CD14-positive monocyte (primary cell): Measurements from ENCODE around the gene TMEM221. TPM values are rescaled to one million over a fixed set of nuclear protein-coding genes. Genes with fewer than 3 reads are reported as not detected.

Experiments
- DNase-seq, 3 donors: peaks; one replicate each; pipeline ENCODE4 v3.0.0-alpha.2; 2011 to 2022
- H2AFZ ChIP-seq: 2 replicates; pipeline ENCODE4 v1.6.0; 2012; ENCODE audit warnings: mild to moderate bottlenecking, low read depth, low read length, inconsistent platforms; ENCODE audit not compliant: insufficient read depth, poor library complexity, severe bottlenecking
- H3K27ac ChIP-seq, 2 donors: 1 replicate in 1 of 2; 2 replicates in 1 of 2; pipeline ENCODE4 v1.5.1; 2012 to 2013; ENCODE audit warnings: low read length in 2 of 2, control low read depth in 1 of 2, inconsistent platforms in 1 of 2, low read depth in 1 of 2, mild to moderate bottlenecking in 1 of 2
- H3K27me3 ChIP-seq, 2 donors: one replicate each; pipeline versions ENCODE4 v1.6.0 to v1.6.1; 2011 to 2013; ENCODE audit warnings: low read length in 2 of 2; ENCODE audit not compliant: control insufficient read depth in 2 of 2, insufficient read depth in 2 of 2
- H3K36me3 ChIP-seq, 2 donors: replicated peaks in 1 of 2; 1 replicate in 1 of 2; 2 replicates in 1 of 2; pipeline versions ENCODE4 v1.5.1 to v1.6.1; 2012 to 2013; ENCODE audit warnings: low read length in 2 of 2, control low read depth in 1 of 2, inconsistent platforms in 1 of 2, mild to moderate bottlenecking in 1 of 2; ENCODE audit not compliant: insufficient read depth in 2 of 2, control insufficient read depth in 1 of 2
- H3K4me1 ChIP-seq, 2 donors: 1 replicate in 1 of 2; 2 replicates in 1 of 2; pipeline versions ENCODE4 v1.5.1 to v1.6.1; 2012 to 2013; ENCODE audit warnings: low read length in 2 of 2, control low read depth in 1 of 2, inconsistent platforms in 1 of 2, mild to moderate bottlenecking in 1 of 2, moderate library complexity in 1 of 2; ENCODE audit not compliant: insufficient read depth in 2 of 2, control insufficient read depth in 1 of 2
- H3K4me2 ChIP-seq: replicated peaks from 2 replicates; pipeline ENCODE3; 2012; ENCODE audit warnings: low read length, moderate library complexity, mild to moderate bottlenecking; ENCODE audit not compliant: poor library complexity, severe bottlenecking; ENCODE audit errors: extremely low read depth
- H3K4me3 ChIP-seq, 3 experiments: fragments of 200-600 bp in 1 of 3; sonication (generic) in 1 of 3; replicated peaks in 1 of 3; 1 replicate in 2 of 3; 2 replicates in 1 of 3; pipeline ENCODE4 v1.5.1; 2011 to 2013; ENCODE audit warnings: low read length in 3 of 3, mild to moderate bottlenecking in 3 of 3, control low read depth in 2 of 3, low read depth in 2 of 3, inconsistent platforms in 1 of 3, moderate library complexity in 1 of 3
- H3K79me2 ChIP-seq: 2 replicates; pipeline ENCODE4 v1.6.0; 2012; ENCODE audit warnings: mild to moderate bottlenecking, control low read depth, inconsistent platforms, low read length, moderate library complexity; ENCODE audit not compliant: insufficient read depth
- H3K9ac ChIP-seq: 2 replicates; pipeline ENCODE4 v1.6.0; 2017; ENCODE audit warnings: low read length, mild to moderate bottlenecking; ENCODE audit not compliant: insufficient read depth, poor library complexity, severe bottlenecking
- H3K9me3 ChIP-seq, 2 donors: replicated peaks in 1 of 2; 1 replicate in 1 of 2; 2 replicates in 1 of 2; pipeline versions ENCODE4 v1.5.1 to v1.6.1; 2012 to 2013; ENCODE audit warnings: low read length in 2 of 2, control low read depth in 1 of 2; ENCODE audit not compliant: control insufficient read depth in 1 of 2, insufficient read depth in 1 of 2
- H4K20me1 ChIP-seq: 2 replicates; pipeline ENCODE4 v1.6.0; 2012; ENCODE audit warnings: mild to moderate bottlenecking, low read length, control low read depth, moderate library complexity; ENCODE audit not compliant: insufficient read depth
- H3K27ac Mint-ChIP-seq, 7 donors: one replicate each; pipeline ENCODE4 v1.8.0; 2020; ENCODE audit warnings: mild to moderate bottlenecking in 7 of 7, mixed read lengths in 7 of 7, moderate library complexity in 6 of 7, inconsistent platforms in 2 of 7
- H3K27me3 Mint-ChIP-seq, 3 donors: one replicate each; pipeline ENCODE4 v1.8.0; 2021 to 2022; ENCODE audit warnings: low read depth in 3 of 3, mild to moderate bottlenecking in 3 of 3, mixed read lengths in 3 of 3, moderate library complexity in 3 of 3, inconsistent platforms in 1 of 3
- H3K36me3 Mint-ChIP-seq, 2 donors: one replicate each; pipeline ENCODE4 v1.8.0; 2020; ENCODE audit warnings: mixed read lengths in 2 of 2, inconsistent platforms in 1 of 2, mild to moderate bottlenecking in 1 of 2
- H3K4me1 Mint-ChIP-seq: one replicate; pipeline ENCODE4 v1.8.0; 2020; ENCODE audit warnings: mild to moderate bottlenecking, mixed read lengths
- H3K4me3 Mint-ChIP-seq, 2 donors: one replicate each; pipeline ENCODE4 v1.8.0; 2020; ENCODE audit warnings: mild to moderate bottlenecking in 2 of 2, mixed read lengths in 2 of 2, moderate library complexity in 1 of 2
- H3K9me3 Mint-ChIP-seq, 7 donors: one replicate each; pipeline ENCODE4 v1.8.0; 2020 to 2022; ENCODE audit warnings: mixed read lengths in 7 of 7, mild to moderate bottlenecking in 6 of 7, moderate library complexity in 6 of 7, inconsistent platforms in 2 of 7
- CTCF ChIP-seq: fragments of 200-600 bp; IDR thresholded peaks from one replicate; pipeline ENCODE4 v1.8.0; 2022; ENCODE audit warnings: antibody characterized with exemption, mild to moderate bottlenecking
- WGBS: methylation state at CpG from one replicate; pipeline ENCODE4 v1.1.5; 2013; ENCODE audit warnings: missing lambda C conversion rate; ENCODE audit not compliant: insufficient coverage; 5-methylcytosine and 5-hydroxymethylcytosine counted together
- intact Hi-C, 2 donors: fragments of 100-400 bp; cut with micrococcal nuclease; formaldehyde crosslinking; loops; one replicate each; pipeline versions ENCODE4 v1.15.0 to v1.15.1; 2023
- polyA plus RNA-seq, 3 donors: library from polyadenylated mRNA; depleted of rRNA in 1 of 3; unstranded in 2 of 3; stranded (reverse) in 1 of 3; fragments of 300-500 nt in 2 of 3; fragments of >200 nt in 1 of 3; fragmentation: Illumina TruSeq in 2 of 3; gene quantifications; 1 replicate in 2 of 3; 2 replicates in 1 of 3; pipeline ENCODE4 v1.2.3, GENCODE V29; 2012 to 2021

Gene TMEM221
- polyA plus RNA-seq, 3 donors = not detected

GRCh38 chr19:17473041-17473440 lies 24.6 kb upstream of the TMEM221 start:
- H3K27me3 ChIP-seq = no peaks in the 10 kb centered on the region
- 43% methylated on average over 2 of the region's 9 CpGs for whole genome bisulfite sequencing
- peaks cover 0 to 4% (median 0%) of the 10 kb centered on the region in 7 donors for H3K9me3 Mint-ChIP-seq
- H3K9ac ChIP-seq = peak overlapping the region; percentile 36
- peaks cover 0 to 2% (median 2%) of the 10 kb centered on the region in 3 donors for H3K27me3 Mint-ChIP-seq
- peaks cover 73% of the 10 kb centered on the region for H3K4me1 Mint-ChIP-seq
- H3K4me3 ChIP-seq = peak overlapping the region in 1 of 3 experiments; percentile 34
- peak; percentile 83 to 89 (median 88) for DNase-seq
- no peaks in the 10 kb centered on the region for H3K36me3 ChIP-seq
- peak overlapping the region; percentile 93 to 97 (median 96) for H3K27ac Mint-ChIP-seq
- peak overlapping the region; percentile 69 to 88 for H3K27ac ChIP-seq
- no peak overlapping the region for H2AFZ ChIP-seq
- H3K4me3 Mint-ChIP-seq = peak overlapping the region; percentile 20 to 60
- peak overlapping the region; percentile 53 for H3K4me2 ChIP-seq
- no peaks in the 10 kb centered on the region for H3K9me3 ChIP-seq
- intact Hi-C loops = no loop called here
- H4K20me1 ChIP-seq = peaks cover 11% of the 10 kb centered on the region
- peaks cover 72 to 77% of the 10 kb centered on the region in 2 donors for H3K4me1 ChIP-seq
- peaks cover 63% of the 10 kb centered on the region for H3K79me2 ChIP-seq
- peaks cover 3 to 4% of the 10 kb centered on the region in 2 donors for H3K36me3 Mint-ChIP-seq
- TF ChIP-seq CTCF = no peak

- peaks cover 74 to 82% of the 10 kb centered on the region in 2 donors for H3K4me1 ChIP-seq
- Mint-ChIP-seq H3K27ac (peak overlapping the region in 6 of 7 donors; percentile 71 to 97 (median 96)), H3K9me3 (peaks cover 0 to 4% (median 0%) of the 10 kb centered on the region in 7 donors), H3K27me3 (peaks cover 0 to 2% (median 2%) of the 10 kb centered on the region in 3 donors), H3K4me3 (peak overlapping the region; percentile 98 to 99), H3K4me1 (peaks cover 75% of the 10 kb centered on the region), H3K36me3 (peaks cover 0 to 2% of the 10 kb centered on the region in 2 donors)
- H3K9me3 ChIP-seq = no peaks in the 10 kb centered on the region
- intact Hi-C loops = no loop called here
- peaks cover 49% of the 10 kb centered on the region for H3K79me2 ChIP-seq
- peak overlapping the region; percentile 27 to 69 for H3K27ac ChIP-seq
- DNase-seq = no peak
- no peaks in the 10 kb centered on the region for H3K36me3 ChIP-seq
- H3K9ac ChIP-seq = peak overlapping the region; percentile 75
- H3K4me2 ChIP-seq = peak overlapping the region; percentile 95
- no peak overlapping the region for H2AFZ ChIP-seq
- WGBS = 57% methylated on average over 8 of the region's 12 CpGs
- peaks cover 11% of the 10 kb centered on the region for H4K20me1 ChIP-seq
- H3K27me3 ChIP-seq = no peaks in the 10 kb centered on the region
- H3K4me3 ChIP-seq = peak overlapping the region in 2 of 3 experiments; percentile 63 to 90
- TF ChIP-seq CTCF = no peak
Measured at GRCh38 chr19:17471410-17472125, 23.1 kb upstream of the TMEM221 start.
